HepG2 (cell line): Measurements from ENCODE around the gene SLIT3. TPM values are rescaled to one million over a fixed set of nuclear protein-coding genes. Genes with fewer than 3 reads are reported as not detected.

Source experiments
- CENPX ChIP-seq: sonication (generic); formaldehyde crosslinking; IDR thresholded peaks from 2 replicates; pipeline ENCODE4 v1.9.0; 2021; ENCODE audit warnings: mild to moderate bottlenecking, missing genetic modification reagents, moderate library complexity
- HOXA7 ChIP-seq: sonication (generic); formaldehyde crosslinking; IDR thresholded peaks from 2 replicates; pipeline ENCODE4 v1.8.1; 2022; ENCODE audit warnings: mild to moderate bottlenecking, missing genetic modification reagents, moderate library complexity
- NR2F2 ChIP-seq: IDR thresholded peaks from 2 replicates; pipeline ENCODE4 v1.6.1; 2012; ENCODE audit warnings: low read depth, inconsistent platforms, borderline replicate concordance
- PHF8 ChIP-seq: sonication (generic); formaldehyde crosslinking; IDR thresholded peaks from 2 replicates; pipeline ENCODE4 v1.5.0; 2020; ENCODE audit warnings: missing genetic modification reagents
- RBFOX2 ChIP-seq: fragments of 200-400 bp; formaldehyde crosslinking; IDR thresholded peaks from 2 replicates; pipeline ENCODE4 v1.6.1; 2017; ENCODE audit warnings: low read depth, mild to moderate bottlenecking, low read length
- RFX5 ChIP-seq: IDR thresholded peaks from 2 replicates; pipeline ENCODE4 v1.6.1; 2011; ENCODE audit warnings: low read depth, low read length, improper control_type of control experiment
- STAG1 ChIP-seq: sonication (generic); formaldehyde crosslinking; IDR thresholded peaks from 2 replicates; pipeline ENCODE4 v1.4.0; 2020; ENCODE audit warnings: missing genetic modification reagents
- STAT5B ChIP-seq: sonication (generic); formaldehyde crosslinking; IDR thresholded peaks from 2 replicates; pipeline ENCODE4 v1.4.0; 2020; ENCODE audit warnings: missing genetic modification reagents
- TARDBP ChIP-seq: sonication (generic); formaldehyde crosslinking; IDR thresholded peaks from 2 replicates; pipeline ENCODE4 v1.8.0; 2022; ENCODE audit warnings: mild to moderate bottlenecking, missing genetic modification reagents
- THYN1 ChIP-seq: sonication (generic); formaldehyde crosslinking; IDR thresholded peaks from 2 replicates; pipeline ENCODE4 v1.8.1; 2023; ENCODE audit warnings: low read depth, mild to moderate bottlenecking, moderate library complexity, missing genetic modification reagents, borderline replicate concordance
- TRIM24 ChIP-seq: sonication (generic); formaldehyde crosslinking; IDR thresholded peaks from 2 replicates; pipeline ENCODE4 v1.8.0; 2022; ENCODE audit warnings: mild to moderate bottlenecking, missing genetic modification reagents
- YEATS4 ChIP-seq: sonication (generic); formaldehyde crosslinking; IDR thresholded peaks from 2 replicates; pipeline ENCODE4 v1.4.0; 2020; ENCODE audit warnings: missing genetic modification reagents, borderline replicate concordance
- ZNF224 ChIP-seq: sonication (generic); formaldehyde crosslinking; IDR thresholded peaks from 2 replicates; pipeline ENCODE4 v1.5.0; 2020; ENCODE audit warnings: mild to moderate bottlenecking, missing genetic modification reagents
- ZNF292 ChIP-seq: sonication (generic); formaldehyde crosslinking; IDR thresholded peaks from 2 replicates; pipeline ENCODE4 v1.8.1; 2022; ENCODE audit warnings: mild to moderate bottlenecking, low read depth, missing genetic modification reagents, borderline replicate concordance
- ZNF432 ChIP-seq: sonication (generic); formaldehyde crosslinking; IDR thresholded peaks from 2 replicates; pipeline ENCODE4 v1.5.0; 2020; ENCODE audit warnings: missing genetic modification reagents, mild to moderate bottlenecking, borderline replicate concordance
- ZNF878 ChIP-seq: sonication (generic); formaldehyde crosslinking; IDR thresholded peaks from 2 replicates; pipeline ENCODE4 v1.8.1; 2023; ENCODE audit warnings: mild to moderate bottlenecking, missing genetic modification reagents, moderate library complexity
- polyA plus RNA-seq, 8 experiments: library from polyadenylated mRNA; depleted of rRNA in 3 of 8; stranded (reverse) in 7 of 8; unstranded in 1 of 8; fragments of >200 nt; fragmentation: Illumina TruSeq in 4 of 8; extraction: Trizol in 4 of 8; gene quantifications; 2 replicates each; pipeline versions ENCODE4 v1.2.1 to v1.2.3, GENCODE V29; 2011 to 2016; ENCODE audit warnings: low read depth in 4 of 8, missing spikeins in 1 of 8, mixed read lengths in 1 of 8; ENCODE audit not compliant: insufficient read depth in 1 of 8
- total RNA-seq, 5 experiments: library from RNA; depleted of rRNA; stranded (reverse); fragments of >200 nt; fragmentation: Illumina TruSeq; extraction: Trizol; gene quantifications; 2 replicates each; pipeline ENCODE4 v1.2.3, GENCODE V29; 2016; ENCODE audit warnings: low read depth in 1 of 5
- TF ChIP-seq, protein P1 (sequence below): sonication (generic); formaldehyde crosslinking; IDR thresholded peaks from 2 replicates; pipeline ENCODE4 v1.5.0; 2020; ENCODE audit warnings: missing genetic modification reagents, mild to moderate bottlenecking, borderline replicate concordance
- TF ChIP-seq, protein P2 (sequence below): sonication (generic); formaldehyde crosslinking; IDR thresholded peaks from 2 replicates; pipeline ENCODE4 v1.9.0; 2022; ENCODE audit warnings: low read depth, missing genetic modification reagents
- TF ChIP-seq, protein P3 (sequence below): sonication (generic); formaldehyde crosslinking; IDR thresholded peaks from 2 replicates; pipeline ENCODE4 v1.4.0; 2020; ENCODE audit warnings: missing genetic modification reagents, borderline replicate concordance
- TF ChIP-seq, protein P4 (sequence below): sonication (generic); formaldehyde crosslinking; IDR thresholded peaks from 2 replicates; pipeline ENCODE4 v1.5.0; 2020; ENCODE audit warnings: missing genetic modification reagents
- TF ChIP-seq, protein P5 (sequence below): sonication (generic); formaldehyde crosslinking; IDR thresholded peaks from 2 replicates; pipeline ENCODE4 v1.8.0; 2022; ENCODE audit warnings: missing genetic modification reagents, mild to moderate bottlenecking, borderline replicate concordance

The SLIT3 gene
- total and polyA plus RNA-seq, 2 of the 13 experiments (the other 11 are each of a cell fraction or from before 2014, with no cell fraction given) = not detected

DNA sequence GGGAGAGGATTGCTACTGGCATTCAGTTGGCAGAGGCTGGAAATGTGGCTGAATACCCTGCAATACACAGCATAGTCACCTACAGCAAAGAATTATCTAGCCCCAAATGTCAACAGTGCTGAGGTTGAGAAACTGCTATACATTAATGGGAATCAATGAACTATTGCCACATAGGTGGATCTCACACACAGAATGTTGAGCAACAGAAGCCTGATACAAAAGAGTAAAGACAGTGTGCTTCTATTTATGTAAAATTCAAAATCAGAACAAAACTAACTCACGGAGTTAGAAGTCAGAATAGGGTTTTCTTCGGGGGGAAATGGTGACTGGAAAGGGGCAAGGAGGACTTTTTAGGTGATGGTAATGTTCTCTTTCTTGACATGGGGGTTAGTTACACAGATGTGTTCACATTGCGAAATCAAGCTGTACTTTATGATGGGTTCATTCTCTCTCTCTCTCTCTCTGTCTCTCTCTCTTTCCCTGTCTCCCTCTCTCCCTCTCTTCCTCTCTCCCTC is 676.0 kb downstream of the SLIT3 start (continued):
- TF ChIP-seq THYN1 (CRISPR knock-in tag) = no peak
- TF ChIP-seq, protein P1, sequence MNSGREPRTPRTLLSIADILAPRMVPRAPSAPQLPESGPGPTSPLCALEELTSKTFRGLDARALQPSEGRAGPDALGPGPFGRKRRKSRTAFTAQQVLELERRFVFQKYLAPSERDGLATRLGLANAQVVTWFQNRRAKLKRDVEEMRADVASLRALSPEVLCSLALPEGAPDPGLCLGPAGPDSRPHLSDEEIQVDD (CRISPR knock-in tag) = no peak
- no peak; the same call in 1 of the 2 replicates for TF ChIP-seq ZNF878 (CRISPR knock-in tag)
- TF ChIP-seq TRIM24 (CRISPR knock-in tag) = peak; percentile 87
- TF ChIP-seq ZNF224 = no peak
- no peak; the same call in 1 of the 2 replicates for TF ChIP-seq ZNF292 (CRISPR knock-in tag)
- no peak for TF ChIP-seq STAT5B (CRISPR knock-in tag)
- TF ChIP-seq HOXA7 = no peak
- TF ChIP-seq, protein P2, sequence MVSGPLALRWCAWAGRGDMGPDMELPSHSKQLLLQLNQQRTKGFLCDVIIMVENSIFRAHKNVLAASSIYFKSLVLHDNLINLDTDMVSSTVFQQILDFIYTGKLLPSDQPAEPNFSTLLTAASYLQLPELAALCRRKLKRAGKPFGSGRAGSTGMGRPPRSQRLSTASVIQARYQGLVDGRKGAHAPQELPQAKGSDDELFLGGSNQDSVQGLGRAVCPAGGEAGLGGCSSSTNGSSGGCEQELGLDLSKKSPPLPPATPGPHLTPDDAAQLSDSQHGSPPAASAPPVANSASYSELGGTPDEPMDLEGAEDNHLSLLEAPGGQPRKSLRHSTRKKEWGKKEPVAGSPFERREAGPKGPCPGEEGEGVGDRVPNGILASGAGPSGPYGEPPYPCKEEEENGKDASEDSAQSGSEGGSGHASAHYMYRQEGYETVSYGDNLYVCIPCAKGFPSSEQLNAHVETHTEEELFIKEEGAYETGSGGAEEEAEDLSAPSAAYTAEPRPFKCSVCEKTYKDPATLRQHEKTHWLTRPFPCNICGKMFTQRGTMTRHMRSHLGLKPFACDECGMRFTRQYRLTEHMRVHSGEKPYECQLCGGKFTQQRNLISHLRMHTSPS (CRISPR knock-in tag) = peak; percentile 82
- no peak for TF ChIP-seq STAG1
- TF ChIP-seq, protein P3, sequence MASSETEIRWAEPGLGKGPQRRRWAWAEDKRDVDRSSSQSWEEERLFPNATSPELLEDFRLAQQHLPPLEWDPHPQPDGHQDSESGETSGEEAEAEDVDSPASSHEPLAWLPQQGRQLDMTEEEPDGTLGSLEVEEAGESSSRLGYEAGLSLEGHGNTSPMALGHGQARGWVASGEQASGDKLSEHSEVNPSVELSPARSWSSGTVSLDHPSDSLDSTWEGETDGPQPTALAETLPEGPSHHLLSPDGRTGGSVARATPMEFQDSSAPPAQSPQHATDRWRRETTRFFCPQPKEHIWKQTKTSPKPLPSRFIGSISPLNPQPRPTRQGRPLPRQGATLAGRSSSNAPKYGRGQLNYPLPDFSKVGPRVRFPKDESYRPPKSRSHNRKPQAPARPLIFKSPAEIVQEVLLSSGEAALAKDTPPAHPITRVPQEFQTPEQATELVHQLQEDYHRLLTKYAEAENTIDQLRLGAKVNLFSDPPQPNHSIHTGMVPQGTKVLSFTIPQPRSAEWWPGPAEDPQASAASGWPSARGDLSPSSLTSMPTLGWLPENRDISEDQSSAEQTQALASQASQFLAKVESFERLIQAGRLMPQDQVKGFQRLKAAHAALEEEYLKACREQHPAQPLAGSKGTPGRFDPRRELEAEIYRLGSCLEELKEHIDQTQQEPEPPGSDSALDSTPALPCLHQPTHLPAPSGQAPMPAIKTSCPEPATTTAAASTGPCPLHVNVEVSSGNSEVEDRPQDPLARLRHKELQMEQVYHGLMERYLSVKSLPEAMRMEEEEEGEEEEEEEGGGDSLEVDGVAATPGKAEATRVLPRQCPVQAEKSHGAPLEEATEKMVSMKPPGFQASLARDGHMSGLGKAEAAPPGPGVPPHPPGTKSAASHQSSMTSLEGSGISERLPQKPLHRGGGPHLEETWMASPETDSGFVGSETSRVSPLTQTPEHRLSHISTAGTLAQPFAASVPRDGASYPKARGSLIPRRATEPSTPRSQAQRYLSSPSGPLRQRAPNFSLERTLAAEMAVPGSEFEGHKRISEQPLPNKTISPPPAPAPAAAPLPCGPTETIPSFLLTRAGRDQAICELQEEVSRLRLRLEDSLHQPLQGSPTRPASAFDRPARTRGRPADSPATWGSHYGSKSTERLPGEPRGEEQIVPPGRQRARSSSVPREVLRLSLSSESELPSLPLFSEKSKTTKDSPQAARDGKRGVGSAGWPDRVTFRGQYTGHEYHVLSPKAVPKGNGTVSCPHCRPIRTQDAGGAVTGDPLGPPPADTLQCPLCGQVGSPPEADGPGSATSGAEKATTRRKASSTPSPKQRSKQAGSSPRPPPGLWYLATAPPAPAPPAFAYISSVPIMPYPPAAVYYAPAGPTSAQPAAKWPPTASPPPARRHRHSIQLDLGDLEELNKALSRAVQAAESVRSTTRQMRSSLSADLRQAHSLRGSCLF (CRISPR knock-in tag) = no peak
- TF ChIP-seq, protein P4, sequence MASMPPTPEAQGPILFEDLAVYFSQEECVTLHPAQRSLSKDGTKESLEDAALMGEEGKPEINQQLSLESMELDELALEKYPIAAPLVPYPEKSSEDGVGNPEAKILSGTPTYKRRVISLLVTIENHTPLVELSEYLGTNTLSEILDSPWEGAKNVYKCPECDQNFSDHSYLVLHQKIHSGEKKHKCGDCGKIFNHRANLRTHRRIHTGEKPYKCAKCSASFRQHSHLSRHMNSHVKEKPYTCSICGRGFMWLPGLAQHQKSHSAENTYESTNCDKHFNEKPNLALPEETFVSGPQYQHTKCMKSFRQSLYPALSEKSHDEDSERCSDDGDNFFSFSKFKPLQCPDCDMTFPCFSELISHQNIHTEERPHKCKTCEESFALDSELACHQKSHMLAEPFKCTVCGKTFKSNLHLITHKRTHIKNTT (CRISPR knock-in tag) = no peak
- TF ChIP-seq RBFOX2 = no peak
- TF ChIP-seq, protein P5, sequence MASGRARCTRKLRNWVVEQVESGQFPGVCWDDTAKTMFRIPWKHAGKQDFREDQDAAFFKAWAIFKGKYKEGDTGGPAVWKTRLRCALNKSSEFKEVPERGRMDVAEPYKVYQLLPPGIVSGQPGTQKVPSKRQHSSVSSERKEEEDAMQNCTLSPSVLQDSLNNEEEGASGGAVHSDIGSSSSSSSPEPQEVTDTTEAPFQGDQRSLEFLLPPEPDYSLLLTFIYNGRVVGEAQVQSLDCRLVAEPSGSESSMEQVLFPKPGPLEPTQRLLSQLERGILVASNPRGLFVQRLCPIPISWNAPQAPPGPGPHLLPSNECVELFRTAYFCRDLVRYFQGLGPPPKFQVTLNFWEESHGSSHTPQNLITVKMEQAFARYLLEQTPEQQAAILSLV = no peak
- TF ChIP-seq ZNF432 (CRISPR knock-in tag) = no peak
- no peak for TF ChIP-seq YEATS4 (CRISPR knock-in tag)
- TF ChIP-seq CENPX (CRISPR knock-in tag) = no peak
- peak; percentile 21; the same call in 1 of the 2 replicates for TF ChIP-seq PHF8 (CRISPR knock-in tag)
- no peak for TF ChIP-seq RFX5
- TF ChIP-seq TARDBP (CRISPR knock-in tag) = peak; percentile 76
- TF ChIP-seq NR2F2 = peak; percentile 68; the same call in 1 of the 2 replicates
